HG02588 (cell line): ENCODE measurements around the gene SCLY.

Experiments used
- ATAC-seq: cut with Tn5 transposase; IDR thresholded peaks from one replicate; pipeline ENCODE4 v1.9.1; 2021; ENCODE audit warnings: mild to moderate bottlenecking, moderate library complexity; ENCODE audit not compliant: unreplicated experiment

SCLY gene

DNA sequence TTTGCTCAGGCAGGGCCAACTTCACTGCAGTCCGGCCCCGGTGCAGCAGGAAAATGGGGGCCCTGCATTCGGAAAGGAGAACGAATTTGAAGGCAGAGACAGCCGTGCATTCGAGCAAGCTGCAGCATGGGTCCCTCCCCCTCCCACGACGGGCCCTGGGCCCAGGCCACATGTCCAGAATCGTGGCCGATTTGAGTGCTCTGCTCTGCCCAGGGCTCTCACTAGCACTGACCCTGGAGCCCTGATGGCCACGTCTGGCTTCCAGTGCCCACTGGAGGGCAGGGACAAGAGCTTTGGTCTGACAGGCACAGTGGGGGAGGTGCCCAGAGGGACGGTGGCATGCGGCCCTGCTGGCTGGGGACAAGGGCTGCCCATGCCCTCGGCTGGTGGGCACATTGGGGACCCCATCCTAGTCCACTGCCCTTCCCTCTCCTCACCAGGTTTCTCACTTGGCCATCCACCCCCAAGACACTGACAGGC lies 63.2 kb downstream of the SCLY start:
- no peak for ATAC-seq

DNA sequence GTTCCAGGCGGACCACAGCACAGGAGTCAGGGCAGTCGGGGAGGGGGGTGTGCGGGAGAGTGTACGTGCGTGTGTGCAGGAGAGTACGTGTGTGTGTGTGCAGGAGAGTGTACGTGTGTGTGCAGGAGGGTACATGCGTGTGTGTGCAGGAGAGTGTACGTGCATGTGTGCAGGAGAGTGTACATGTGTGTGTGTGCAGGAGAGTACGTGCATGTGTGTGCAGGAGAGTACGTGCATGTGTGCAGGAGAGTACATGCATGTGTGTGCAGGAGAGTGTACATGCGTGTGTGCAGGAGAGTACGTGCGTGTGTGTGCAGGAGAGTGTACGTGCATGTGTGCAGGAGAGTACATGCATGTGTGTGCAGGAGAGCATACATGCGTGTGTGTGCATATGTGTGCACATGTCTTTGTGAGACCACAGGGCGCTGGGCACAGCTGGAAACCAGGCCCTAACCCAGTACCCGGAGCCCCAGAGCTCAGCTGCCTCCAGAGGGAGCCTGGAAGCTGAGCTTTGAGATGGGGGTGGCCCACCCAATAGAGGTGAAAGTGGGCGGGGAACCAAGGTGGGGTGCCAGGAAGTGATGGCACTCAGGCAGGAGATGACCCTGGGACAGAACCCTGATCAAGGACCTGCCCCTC lies 63.8 kb downstream of the SCLY start:
- ATAC-seq = no peak

DNA sequence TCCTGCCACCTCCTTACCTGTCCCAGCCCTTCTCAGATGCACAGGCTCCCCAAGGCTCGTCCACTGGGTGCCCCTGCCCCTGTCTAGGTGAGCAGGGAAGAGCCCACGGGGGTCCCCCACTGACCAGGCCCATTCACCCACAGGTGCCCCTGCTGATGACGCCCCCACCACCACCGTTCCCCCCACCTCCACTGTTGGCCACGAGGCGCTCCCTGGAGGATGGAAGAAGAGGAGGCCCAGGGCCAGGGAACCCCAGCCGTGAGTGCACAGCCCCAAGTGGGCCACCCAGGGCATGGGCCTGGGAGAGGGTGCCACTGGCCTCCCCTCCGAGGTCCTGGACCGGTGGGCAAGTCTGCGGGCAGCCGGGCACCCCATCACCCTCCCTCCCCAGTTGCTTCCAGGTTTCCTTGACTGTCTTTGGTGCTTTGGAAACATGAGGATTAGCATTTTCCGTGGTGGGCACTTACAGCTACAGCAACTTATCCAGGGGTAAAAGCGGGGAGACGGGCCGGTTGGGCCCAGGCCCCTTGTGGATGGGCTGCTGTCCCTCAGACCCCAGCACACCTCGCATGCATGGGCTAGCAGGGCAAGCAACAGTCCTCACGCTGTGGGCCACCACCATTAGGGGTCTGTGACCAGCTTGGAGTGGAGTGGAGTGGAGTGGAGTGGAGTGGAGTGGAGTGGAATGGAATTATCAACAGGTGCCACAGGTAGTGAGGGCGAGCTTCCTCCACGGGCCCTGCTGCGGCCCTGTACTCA lies 64.5 kb downstream of the SCLY start:
- no peak for ATAC-seq

GRCh38 chr2:238126338-238126737 lies 65.5 kb downstream of the SCLY start:
- ATAC-seq = no peak

DNA sequence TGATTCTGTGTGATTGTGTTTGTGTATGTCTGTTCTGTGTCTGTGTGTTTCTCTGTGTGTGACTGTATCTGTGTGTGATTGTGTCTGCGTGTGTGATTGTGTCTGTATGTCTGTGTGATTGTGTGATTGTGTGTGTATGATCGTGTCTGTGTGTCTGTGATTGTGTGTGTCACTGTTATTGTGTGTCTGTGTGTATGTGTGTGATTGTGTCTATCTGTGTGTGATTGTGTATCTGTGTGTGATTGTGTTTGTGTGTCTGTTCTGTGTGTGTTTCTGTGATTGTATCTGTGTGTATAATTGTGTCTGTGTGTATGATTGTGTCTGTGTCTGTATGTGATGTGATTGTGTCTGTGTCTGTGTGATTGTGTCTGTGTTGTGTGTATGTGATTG lies 66.0 kb downstream of the SCLY start:
- no peak for ATAC-seq

DNA sequence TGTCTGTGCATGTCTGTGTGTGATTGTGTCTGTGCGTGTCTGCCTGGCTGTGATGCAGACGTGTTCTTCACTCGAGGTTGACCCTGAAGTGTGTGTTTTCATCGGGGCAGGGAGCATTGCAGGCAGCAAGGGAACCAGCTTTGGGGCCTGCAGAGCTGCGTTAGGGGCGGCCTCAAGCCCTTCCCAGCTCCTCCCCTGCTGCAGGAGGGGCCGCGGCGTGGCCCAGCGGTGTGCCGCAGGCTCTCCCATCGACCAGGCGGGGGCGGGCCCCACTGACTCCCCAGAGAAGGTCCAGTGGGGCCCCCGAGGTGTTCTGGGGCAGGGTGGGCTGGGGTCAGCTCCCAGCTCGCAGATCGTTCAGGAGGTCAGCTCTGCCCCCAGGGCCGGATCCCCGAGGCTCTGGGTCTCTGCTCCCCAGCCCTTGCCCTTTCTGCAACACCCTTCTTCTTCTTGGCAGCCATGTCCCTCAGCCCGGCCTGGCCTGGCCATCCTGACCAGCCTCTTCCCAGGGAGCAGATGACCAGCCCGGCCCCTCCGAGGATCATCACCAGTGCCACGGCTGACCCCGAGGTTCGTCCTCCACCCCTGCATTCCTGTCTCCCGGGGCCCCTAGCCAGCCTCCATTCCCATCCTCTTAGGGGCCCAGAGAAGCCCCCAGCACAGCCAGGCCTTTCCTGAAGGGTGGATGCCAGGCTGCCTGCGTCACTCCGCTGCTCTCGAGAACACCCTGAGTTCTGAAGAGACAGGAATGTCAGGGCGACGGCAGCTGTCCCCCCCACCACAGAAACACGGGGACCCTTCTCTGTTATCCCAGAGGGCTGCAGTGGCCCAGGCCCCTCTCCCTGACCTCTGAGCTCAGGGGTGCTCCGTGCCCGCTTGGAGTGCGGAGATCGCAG lies 66.6 kb downstream of the SCLY start:
- ATAC-seq = no peak

GRCh38 chr2:238128061-238128440 lies 67.2 kb downstream of the SCLY start:
- no peak for ATAC-seq

GRCh38 chr2:238128534-238129001 lies 67.8 kb downstream of the SCLY start:
- no peak for ATAC-seq

DNA sequence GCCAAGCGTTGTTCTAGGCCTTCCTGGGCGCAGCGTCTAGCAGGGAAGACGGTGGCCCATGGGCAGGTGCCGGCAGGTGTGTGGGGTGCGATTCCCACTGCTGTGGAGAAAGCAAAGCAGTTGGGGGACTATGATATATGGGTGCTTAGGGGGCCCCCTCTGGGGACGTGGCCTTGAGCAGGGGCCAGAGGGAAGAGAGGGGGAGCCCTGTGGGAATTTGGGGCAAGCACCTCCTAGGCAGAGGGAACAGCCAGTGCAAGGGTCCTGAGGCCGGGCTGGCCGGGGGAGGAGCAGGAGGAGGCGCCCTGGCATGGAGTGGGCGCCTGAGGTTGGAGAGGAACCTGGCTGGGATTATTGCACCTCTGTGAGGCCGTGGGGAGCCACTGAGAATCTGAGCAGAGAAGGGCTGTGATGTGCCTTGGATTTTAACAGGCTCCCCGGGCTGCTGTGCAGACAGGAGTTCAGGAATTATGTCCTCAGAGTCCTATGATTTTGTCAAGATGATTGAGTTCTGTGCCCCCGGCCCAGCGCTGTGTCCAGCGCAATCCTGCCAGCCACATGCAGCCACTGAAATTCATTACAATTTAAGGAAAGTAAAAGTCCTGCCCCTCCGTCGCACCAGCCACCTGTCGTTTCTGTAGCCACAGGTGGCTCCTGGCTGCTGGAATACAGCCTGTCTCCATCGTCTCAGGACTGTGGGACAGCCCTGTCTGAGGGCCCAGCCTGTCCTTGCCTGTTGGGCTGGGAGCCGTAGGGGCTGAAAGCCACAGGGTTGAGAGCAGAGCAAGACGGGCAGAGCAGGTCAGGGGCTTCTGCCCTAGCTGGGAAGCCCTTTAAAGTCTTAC lies 68.6 kb downstream of the SCLY start:
- no peak for ATAC-seq

GRCh38 chr2:238130111-238130695 lies 69.4 kb downstream of the SCLY start:
- ATAC-seq = no peak

DNA sequence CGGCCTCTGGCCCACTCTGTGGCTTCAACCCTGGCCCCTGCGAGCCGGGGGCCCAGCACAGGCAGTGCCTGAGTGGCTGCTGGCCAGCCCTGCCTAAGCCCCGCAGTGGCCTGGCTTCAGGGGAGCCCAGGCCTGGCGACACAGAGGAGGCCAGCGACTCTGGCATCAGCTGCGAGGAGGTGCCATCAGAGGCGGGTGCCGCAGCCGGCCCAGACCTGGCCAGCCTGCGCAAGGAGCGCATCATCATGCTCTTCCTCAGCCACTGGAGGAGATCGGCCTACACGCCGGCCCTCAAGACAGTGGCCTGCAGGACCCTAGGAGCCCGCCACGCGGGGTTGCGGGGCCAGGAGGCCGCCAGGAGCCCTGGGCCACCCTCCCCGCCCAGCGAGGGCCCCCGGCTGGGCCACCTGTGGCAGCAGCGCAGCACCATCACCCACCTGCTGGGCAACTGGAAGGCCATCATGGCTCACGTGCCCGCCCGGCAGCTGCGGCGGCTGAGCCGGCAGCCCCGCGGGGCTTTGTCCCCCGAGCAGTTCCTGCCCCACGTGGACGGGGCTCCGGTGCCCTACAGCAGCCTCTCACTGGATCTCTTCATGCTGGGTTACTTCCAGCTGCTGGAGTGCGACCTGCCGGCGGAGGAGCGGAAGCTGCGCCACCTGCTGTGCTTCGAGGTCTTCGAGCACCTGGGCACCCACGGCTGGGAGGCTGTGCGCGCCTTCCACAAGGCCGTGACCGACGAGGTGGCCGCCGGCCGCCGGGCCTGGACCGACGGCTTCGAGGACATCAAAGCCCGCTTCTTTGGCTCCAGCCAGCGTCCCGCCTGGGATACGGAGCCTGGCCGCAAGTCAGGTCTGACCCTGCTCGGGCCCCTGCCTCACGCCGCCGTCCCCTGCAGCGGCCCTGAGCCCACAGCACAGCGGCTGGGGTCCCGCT lies 70.2 kb downstream of the SCLY start:
- no peak for ATAC-seq

DNA sequence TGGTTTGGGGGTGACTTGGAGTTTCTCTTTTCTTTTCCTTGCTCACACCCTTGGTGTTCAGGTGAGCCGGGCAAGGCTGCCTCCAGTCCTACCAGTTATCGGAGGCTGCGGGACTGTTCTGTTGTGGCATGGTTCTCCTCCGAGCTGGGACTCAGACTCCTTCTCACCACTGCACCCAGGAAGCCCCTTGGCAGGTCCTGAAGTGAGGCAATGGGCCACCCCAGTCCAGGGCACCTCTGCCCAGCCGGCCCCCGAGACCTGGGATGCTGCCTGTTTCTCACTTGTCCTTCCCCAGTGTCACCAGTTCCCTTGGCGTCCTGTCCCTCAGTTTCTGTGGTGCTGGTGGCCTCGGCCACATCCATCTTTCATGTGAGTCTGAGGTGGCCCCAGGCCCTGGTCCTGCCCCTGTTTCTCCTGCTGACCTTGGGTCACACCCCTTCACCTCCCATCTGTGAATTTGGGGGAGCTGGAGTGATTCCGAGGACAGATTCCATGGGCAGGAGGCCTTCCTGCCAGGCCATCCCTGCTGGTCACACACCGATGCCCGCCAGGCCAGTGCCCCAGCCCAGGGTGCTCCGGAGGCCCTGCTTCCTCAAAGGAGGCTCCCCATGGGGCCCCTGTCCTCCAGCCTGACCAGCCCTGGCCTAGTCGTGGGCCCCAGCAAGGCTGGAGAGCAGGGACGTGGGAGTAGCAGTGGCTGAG lies 71.1 kb downstream of the SCLY start:
- ATAC-seq = no peak

GRCh38 chr2:238132463-238133450 lies 72.0 kb downstream of the SCLY start:
- no peak for ATAC-seq

GRCh38 chr2:238133499-238134392 lies 72.9 kb downstream of the SCLY start:
- no peak for ATAC-seq

- ATAC-seq = no peak
These were observed 73.6 kb downstream of the SCLY start for GRCh38 chr2:238134393-238134785.

DNA sequence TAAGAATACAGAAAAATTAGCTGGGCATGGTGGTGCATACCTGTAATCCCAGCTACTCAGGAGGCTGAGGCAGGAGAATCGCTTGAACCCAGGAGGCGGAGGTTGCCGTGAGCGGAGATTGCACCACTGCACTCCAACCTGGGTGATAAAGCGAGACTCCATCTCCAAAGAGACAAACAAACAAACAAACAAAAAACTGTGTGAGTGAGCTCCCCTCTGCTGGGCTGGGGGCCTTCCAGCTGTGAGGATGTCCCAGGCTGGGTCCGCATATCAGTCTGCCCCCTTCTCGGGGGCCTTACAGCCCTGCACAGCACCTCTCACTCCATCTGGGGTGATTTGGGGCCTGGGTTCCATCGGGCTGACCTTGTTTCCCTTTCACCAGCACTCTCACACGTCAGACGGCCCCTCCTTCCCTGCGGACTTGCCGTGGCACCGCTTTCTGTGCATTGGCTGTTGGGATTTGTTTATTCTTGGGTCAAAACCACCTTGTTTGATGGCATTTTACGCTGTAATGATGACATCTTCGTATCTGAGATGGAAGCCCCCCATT lies 74.9 kb downstream of the SCLY start:
- ATAC-seq = no peak
